ENCODE measurements around the gene DTNBP1.

- TF ChIP-seq ZNF792 (tag by site-specific recombination; IDR thresholded peaks at IDR 0.05) (no peak), ZNF184 (tag by site-specific recombination; IDR thresholded peaks at IDR 0.05) (no peak)
- TF ChIP-seq, protein P1, sequence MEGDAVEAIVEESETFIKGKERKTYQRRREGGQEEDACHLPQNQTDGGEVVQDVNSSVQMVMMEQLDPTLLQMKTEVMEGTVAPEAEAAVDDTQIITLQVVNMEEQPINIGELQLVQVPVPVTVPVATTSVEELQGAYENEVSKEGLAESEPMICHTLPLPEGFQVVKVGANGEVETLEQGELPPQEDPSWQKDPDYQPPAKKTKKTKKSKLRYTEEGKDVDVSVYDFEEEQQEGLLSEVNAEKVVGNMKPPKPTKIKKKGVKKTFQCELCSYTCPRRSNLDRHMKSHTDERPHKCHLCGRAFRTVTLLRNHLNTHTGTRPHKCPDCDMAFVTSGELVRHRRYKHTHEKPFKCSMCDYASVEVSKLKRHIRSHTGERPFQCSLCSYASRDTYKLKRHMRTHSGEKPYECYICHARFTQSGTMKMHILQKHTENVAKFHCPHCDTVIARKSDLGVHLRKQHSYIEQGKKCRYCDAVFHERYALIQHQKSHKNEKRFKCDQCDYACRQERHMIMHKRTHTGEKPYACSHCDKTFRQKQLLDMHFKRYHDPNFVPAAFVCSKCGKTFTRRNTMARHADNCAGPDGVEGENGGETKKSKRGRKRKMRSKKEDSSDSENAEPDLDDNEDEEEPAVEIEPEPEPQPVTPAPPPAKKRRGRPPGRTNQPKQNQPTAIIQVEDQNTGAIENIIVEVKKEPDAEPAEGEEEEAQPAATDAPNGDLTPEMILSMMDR (tag by site-specific recombination; IDR thresholded peaks at IDR 0.05): no peak
- TF ChIP-seq, protein P2, sequence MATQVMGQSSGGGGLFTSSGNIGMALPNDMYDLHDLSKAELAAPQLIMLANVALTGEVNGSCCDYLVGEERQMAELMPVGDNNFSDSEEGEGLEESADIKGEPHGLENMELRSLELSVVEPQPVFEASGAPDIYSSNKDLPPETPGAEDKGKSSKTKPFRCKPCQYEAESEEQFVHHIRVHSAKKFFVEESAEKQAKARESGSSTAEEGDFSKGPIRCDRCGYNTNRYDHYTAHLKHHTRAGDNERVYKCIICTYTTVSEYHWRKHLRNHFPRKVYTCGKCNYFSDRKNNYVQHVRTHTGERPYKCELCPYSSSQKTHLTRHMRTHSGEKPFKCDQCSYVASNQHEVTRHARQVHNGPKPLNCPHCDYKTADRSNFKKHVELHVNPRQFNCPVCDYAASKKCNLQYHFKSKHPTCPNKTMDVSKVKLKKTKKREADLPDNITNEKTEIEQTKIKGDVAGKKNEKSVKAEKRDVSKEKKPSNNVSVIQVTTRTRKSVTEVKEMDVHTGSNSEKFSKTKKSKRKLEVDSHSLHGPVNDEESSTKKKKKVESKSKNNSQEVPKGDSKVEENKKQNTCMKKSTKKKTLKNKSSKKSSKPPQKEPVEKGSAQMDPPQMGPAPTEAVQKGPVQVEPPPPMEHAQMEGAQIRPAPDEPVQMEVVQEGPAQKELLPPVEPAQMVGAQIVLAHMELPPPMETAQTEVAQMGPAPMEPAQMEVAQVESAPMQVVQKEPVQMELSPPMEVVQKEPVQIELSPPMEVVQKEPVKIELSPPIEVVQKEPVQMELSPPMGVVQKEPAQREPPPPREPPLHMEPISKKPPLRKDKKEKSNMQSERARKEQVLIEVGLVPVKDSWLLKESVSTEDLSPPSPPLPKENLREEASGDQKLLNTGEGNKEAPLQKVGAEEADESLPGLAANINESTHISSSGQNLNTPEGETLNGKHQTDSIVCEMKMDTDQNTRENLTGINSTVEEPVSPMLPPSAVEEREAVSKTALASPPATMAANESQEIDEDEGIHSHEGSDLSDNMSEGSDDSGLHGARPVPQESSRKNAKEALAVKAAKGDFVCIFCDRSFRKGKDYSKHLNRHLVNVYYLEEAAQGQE (tag by site-specific recombination; IDR thresholded peaks at IDR 0.05): no peak
Observed at GRCh38 chr6:15551798-15552197, 111.0 kb downstream of the DTNBP1 start.

Measured in HEK293 (cell line).